Measurements from ENCODE around the gene C5orf15.
"Not testable (repeated sequence)": the region's sequence is repeated elsewhere in the genome, so short reads cannot be mapped to it uniquely, and the experiment has no call there.

Gene C5orf15

GRCh38 chr5:133977858-133978257 is 9.4 kb upstream of the C5orf15 start:
- peak; percentile 71 for ATAC-seq

GRCh38 chr5:133977161-133977787 is 8.8 kb upstream of the C5orf15 start:
- peak; percentile 17; the same call in 1 of the 3 replicates for ATAC-seq
- no peak for TF ChIP-seq CSRNP3 (CRISPR knock-in tag; IDR thresholded peaks at IDR 0.05)
- TF ChIP-seq ISL1 (CRISPR knock-in tag; IDR thresholded peaks at IDR 0.05): no peak
- no peak for TF ChIP-seq ZNF70 (CRISPR knock-in tag; IDR thresholded peaks at IDR 0.05)
- no peak for TF ChIP-seq ARNTL (CRISPR knock-in tag; IDR thresholded peaks at IDR 0.05; ENCODE audit: borderline replicate concordance, low read depth)
- TF ChIP-seq ZNF565 (CRISPR knock-in tag; conservative IDR thresholded peaks at IDR 0.05; ENCODE audit: low read depth): no peak
- no peak for TF ChIP-seq TCF4 (CRISPR knock-in tag; IDR thresholded peaks at IDR 0.05; ENCODE audit: borderline replicate concordance)
- TF ChIP-seq BACH2 (CRISPR knock-in tag; IDR thresholded peaks at IDR 0.05; ENCODE audit: borderline replicate concordance): no peak
- no peak for TF ChIP-seq ZC3H10 (CRISPR knock-in tag; IDR thresholded peaks at IDR 0.05)
- no peak for TF ChIP-seq PPARA (CRISPR knock-in tag; IDR thresholded peaks at IDR 0.05; ENCODE audit: borderline replicate concordance)
- no peak for TF ChIP-seq SNAI2 (CRISPR knock-in tag; IDR thresholded peaks at IDR 0.05)
- no peak for TF ChIP-seq ZFP3 (CRISPR knock-in tag; IDR thresholded peaks at IDR 0.05)
- TF ChIP-seq POU6F1 (CRISPR knock-in tag; IDR thresholded peaks at IDR 0.05; ENCODE audit: borderline replicate concordance, low read depth): no peak
- TF ChIP-seq ZFP30 (CRISPR knock-in tag; IDR thresholded peaks at IDR 0.05): no peak
- no peak for TF ChIP-seq TSHZ2 (CRISPR knock-in tag; IDR thresholded peaks at IDR 0.05)
- no peak for TF ChIP-seq PATZ1 (CRISPR knock-in tag; IDR thresholded peaks at IDR 0.05; ENCODE audit: borderline replicate concordance)
- no peak for TF ChIP-seq OSR1 (CRISPR knock-in tag; IDR thresholded peaks at IDR 0.05)
- TF ChIP-seq CSDC2 (CRISPR knock-in tag; IDR thresholded peaks at IDR 0.05): no peak
- no peak for TF ChIP-seq ZNF8 (CRISPR knock-in tag; IDR thresholded peaks at IDR 0.05)
- TF ChIP-seq ESRRG (CRISPR knock-in tag; IDR thresholded peaks at IDR 0.05): no peak
- no peak for TF ChIP-seq TOX (CRISPR knock-in tag; IDR thresholded peaks at IDR 0.05; ENCODE audit: borderline replicate concordance)

More at GRCh38 chr5:133977858-133978257, 9.4 kb upstream of the C5orf15 start:
- TF ChIP-seq CREB5 (CRISPR knock-in tag; IDR thresholded peaks at IDR 0.05; ENCODE audit: low read depth) (no peak), ZNF8 (CRISPR knock-in tag; IDR thresholded peaks at IDR 0.05) (no peak), PATZ1 (CRISPR knock-in tag; IDR thresholded peaks at IDR 0.05; ENCODE audit: borderline replicate concordance) (no peak), ISL1 (CRISPR knock-in tag; IDR thresholded peaks at IDR 0.05) (no peak), BACH2 (CRISPR knock-in tag; IDR thresholded peaks at IDR 0.05; ENCODE audit: borderline replicate concordance) (no peak), PPARA (CRISPR knock-in tag; IDR thresholded peaks at IDR 0.05; ENCODE audit: borderline replicate concordance) (no peak), ARNTL (CRISPR knock-in tag; IDR thresholded peaks at IDR 0.05; ENCODE audit: borderline replicate concordance, low read depth) (no peak), SNAI2 (CRISPR knock-in tag; IDR thresholded peaks at IDR 0.05) (no peak)

- ATAC-seq: not testable (repeated sequence)
Measured at GRCh38 chr5:133975546-133975945, 7.1 kb upstream of the C5orf15 start.
